ENCODE data around the gene FGF21.

The FGF21 gene

GRCh38 chr19:48794291-48794690, 39.0 kb downstream of the FGF21 start:
- DNase-seq: no peak

GRCh38 chr19:48795055-48795684, 39.8 kb downstream of the FGF21 start:
- DNase-seq: peak; percentile 80

- DNase-seq: no peak
Observed at GRCh38 chr19:48795685-48796070, 40.4 kb downstream of the FGF21 start.

- no peak for DNase-seq
Observed at GRCh38 chr19:48796298-48797083, 41.2 kb downstream of the FGF21 start.

GRCh38 chr19:48797103-48797502, 41.8 kb downstream of the FGF21 start:
- DNase-seq: no peak

GRCh38 chr19:48798937-48799336, 43.6 kb downstream of the FGF21 start:
- DNase-seq: no peak

- no peak for DNase-seq
Observed at GRCh38 chr19:48799358-48800300, 44.3 kb downstream of the FGF21 start.

- DNase-seq: no peak
Observed at GRCh38 chr19:48802623-48803022, 47.3 kb downstream of the FGF21 start.

GRCh38 chr19:48804496-48804895, 49.2 kb downstream of the FGF21 start:
- DNase-seq: no peak

GRCh38 chr19:48805452-48805851, 50.1 kb downstream of the FGF21 start:
- no peak for DNase-seq

GRCh38 chr19:48806518-48806817, 51.1 kb downstream of the FGF21 start:
- DNase-seq: no peak

GRCh38 chr19:48806818-48807589, 51.7 kb downstream of the FGF21 start:
- no peak for DNase-seq

- no peak for DNase-seq
Observed at GRCh38 chr19:48807590-48808308, 52.4 kb downstream of the FGF21 start.
